ENCODE measurements around the gene FOXQ1. TPM values are rescaled to one million over a fixed set of nuclear protein-coding genes. Genes with fewer than 3 reads are reported as not detected.
A peak's percentile ranks its signal among the peaks of the same experiment; 100 is the strongest.

The FOXQ1 gene
- total and polyA plus RNA-seq, 2 of the 13 experiments (the other 11 are each of a cell fraction or from before 2014, with no cell fraction given) = 35.2 to 39.8 TPM

GRCh38 chr6:1267790-1268762 is 43.8 kb upstream of the FOXQ1 start (continued):
- TF ChIP-seq DR1 (CRISPR knock-in tag; IDR thresholded peaks at IDR 0.05) (peak; percentile 54; the same call in 1 of the 2 replicates), YEATS2 (CRISPR knock-in tag; IDR thresholded peaks at IDR 0.05; ENCODE audit: borderline replicate concordance) (peak; percentile 84; the same call in 1 of the 2 replicates), SRY (CRISPR knock-in tag; IDR thresholded peaks at IDR 0.05) (no peak; the same call in 1 of the 2 replicates), ZNF382 (CRISPR knock-in tag; IDR thresholded peaks at IDR 0.05; ENCODE audit: borderline replicate concordance) (0 out of 2 replicates have a peak, but pooled peaks have one; percentile 11), ZNF432 (CRISPR knock-in tag; IDR thresholded peaks at IDR 0.05; ENCODE audit: borderline replicate concordance) (no peak), MIER2 (CRISPR knock-in tag; IDR thresholded peaks at IDR 0.05) (peak; percentile 91), ZNF790 (CRISPR knock-in tag; IDR thresholded peaks at IDR 0.05; ENCODE audit: borderline replicate concordance) (no peak), CBX1 (IDR thresholded peaks at IDR 0.05; ENCODE audit: low read depth) (no peak), KAT7 (CRISPR knock-in tag; IDR thresholded peaks at IDR 0.05; ENCODE audit: borderline replicate concordance) (peak; percentile 97), FOXA3 (CRISPR knock-in tag; IDR thresholded peaks at IDR 0.05) (peak; percentile 100), ZNF317 (CRISPR knock-in tag; IDR thresholded peaks at IDR 0.05) (peak; percentile 92), ZNF749 (CRISPR knock-in tag; IDR thresholded peaks at IDR 0.05; ENCODE audit: borderline replicate concordance) (peak; percentile 70; the same call in 1 of the 2 replicates), WIZ (CRISPR knock-in tag; IDR thresholded peaks at IDR 0.05) (peak; percentile 95), PRDM10 (CRISPR knock-in tag; IDR thresholded peaks at IDR 0.05; ENCODE audit: low read depth) (peak; percentile 82; the same call in 1 of the 2 replicates), HDAC6 (IDR thresholded peaks at IDR 0.05; ENCODE audit: low read depth, low read length) (no peak), NR2C2 (CRISPR knock-in tag; IDR thresholded peaks at IDR 0.05; ENCODE audit: borderline replicate concordance) (peak; percentile 74), POGK (CRISPR knock-in tag; conservative IDR thresholded peaks at IDR 0.05) (peak; percentile 86), SIX1 (CRISPR knock-in tag; IDR thresholded peaks at IDR 0.05; ENCODE audit: borderline replicate concordance) (peak; percentile 97), DMAP1 (CRISPR knock-in tag; IDR thresholded peaks at IDR 0.05) (peak; percentile 92), JUNB (CRISPR knock-in tag; IDR thresholded peaks at IDR 0.05; ENCODE audit: borderline replicate concordance) (peak; percentile 93; the same call in 1 of the 2 replicates), SUZ12 (IDR thresholded peaks at IDR 0.05; ENCODE audit: low read depth, low read length) (no peak), ZNF83 (CRISPR knock-in tag; IDR thresholded peaks at IDR 0.05; ENCODE audit: borderline replicate concordance) (0 out of 2 replicates have a peak, but pooled peaks have one; percentile 29)
- TF ChIP-seq, protein P1, sequence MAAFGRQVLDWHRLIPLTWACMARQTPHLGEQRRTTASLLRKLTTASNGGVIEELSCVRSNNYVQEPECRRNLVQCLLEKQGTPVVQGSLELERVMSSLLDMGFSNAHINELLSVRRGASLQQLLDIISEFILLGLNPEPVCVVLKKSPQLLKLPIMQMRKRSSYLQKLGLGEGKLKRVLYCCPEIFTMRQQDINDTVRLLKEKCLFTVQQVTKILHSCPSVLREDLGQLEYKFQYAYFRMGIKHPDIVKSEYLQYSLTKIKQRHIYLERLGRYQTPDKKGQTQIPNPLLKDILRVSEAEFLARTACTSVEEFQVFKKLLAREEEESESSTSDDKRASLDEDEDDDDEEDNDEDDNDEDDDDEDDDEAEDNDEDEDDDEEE (CRISPR knock-in tag; IDR thresholded peaks at IDR 0.05) = no peak; the same call in 1 of the 2 replicates
